ENCODE results near the gene CAMTA1. TPM values are rescaled to one million over a fixed set of nuclear protein-coding genes. Genes with fewer than 3 reads are reported as not detected.

The CAMTA1 gene
- total RNA-seq, 1 donor from 2014 or later: 47.9 TPM

DNA sequence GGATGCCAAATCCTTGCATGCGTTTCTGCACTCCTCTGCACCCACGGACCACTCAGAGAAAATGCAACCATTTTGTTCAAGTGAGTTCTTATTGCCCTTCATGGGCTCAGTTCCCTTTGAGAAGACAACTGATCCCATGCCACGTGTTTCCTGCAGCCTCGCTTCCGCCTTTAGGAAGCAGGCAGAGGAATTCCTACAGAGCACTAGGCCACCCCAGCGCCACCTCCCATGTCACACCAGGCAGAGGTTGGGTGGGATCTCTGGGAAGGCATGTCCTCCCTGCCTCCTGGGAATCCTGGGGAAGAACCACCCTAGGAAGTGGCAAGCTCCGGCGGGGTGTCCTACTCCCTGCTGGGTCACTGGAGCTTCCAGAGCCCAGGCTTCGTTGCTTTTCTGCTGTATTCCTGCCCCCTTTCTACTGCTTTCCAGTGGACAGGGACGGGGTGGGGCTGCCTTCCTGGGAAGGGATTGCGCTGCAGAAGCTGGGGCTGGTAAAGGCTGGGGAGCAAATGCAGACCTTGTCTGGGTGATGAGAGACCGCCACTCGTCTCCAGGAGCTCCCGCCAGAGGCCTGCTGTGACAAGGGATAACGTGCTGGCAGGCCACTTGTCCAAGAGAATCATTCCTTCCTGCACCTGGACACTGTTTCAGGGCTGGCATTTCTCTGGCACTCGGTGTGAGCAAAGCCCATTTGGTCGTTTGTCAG is 507.6 kb downstream of the CAMTA1 start:
- ATAC-seq (no peak), DNase-seq (no peak)
- H3K4me3 ChIP-seq: no peak overlapping the region
- no peak overlapping the region for H3K27ac ChIP-seq
- intact Hi-C loops (cut with DNase I): no loop called here
- peaks cover 3% of the 10 kb centered on the region for H3K9me3 ChIP-seq
- no peaks in the 10 kb centered on the region for H3K4me1 ChIP-seq
- no peaks in the 10 kb centered on the region for H3K27me3 ChIP-seq (ENCODE audit: low read depth)
- TF ChIP-seq, protein P1, sequence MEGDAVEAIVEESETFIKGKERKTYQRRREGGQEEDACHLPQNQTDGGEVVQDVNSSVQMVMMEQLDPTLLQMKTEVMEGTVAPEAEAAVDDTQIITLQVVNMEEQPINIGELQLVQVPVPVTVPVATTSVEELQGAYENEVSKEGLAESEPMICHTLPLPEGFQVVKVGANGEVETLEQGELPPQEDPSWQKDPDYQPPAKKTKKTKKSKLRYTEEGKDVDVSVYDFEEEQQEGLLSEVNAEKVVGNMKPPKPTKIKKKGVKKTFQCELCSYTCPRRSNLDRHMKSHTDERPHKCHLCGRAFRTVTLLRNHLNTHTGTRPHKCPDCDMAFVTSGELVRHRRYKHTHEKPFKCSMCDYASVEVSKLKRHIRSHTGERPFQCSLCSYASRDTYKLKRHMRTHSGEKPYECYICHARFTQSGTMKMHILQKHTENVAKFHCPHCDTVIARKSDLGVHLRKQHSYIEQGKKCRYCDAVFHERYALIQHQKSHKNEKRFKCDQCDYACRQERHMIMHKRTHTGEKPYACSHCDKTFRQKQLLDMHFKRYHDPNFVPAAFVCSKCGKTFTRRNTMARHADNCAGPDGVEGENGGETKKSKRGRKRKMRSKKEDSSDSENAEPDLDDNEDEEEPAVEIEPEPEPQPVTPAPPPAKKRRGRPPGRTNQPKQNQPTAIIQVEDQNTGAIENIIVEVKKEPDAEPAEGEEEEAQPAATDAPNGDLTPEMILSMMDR (IDR thresholded peaks at IDR 0.05): no peak
- no peaks in the 10 kb centered on the region for H3K36me3 ChIP-seq

GRCh38 chr1:7293702-7294629 is 508.7 kb downstream of the CAMTA1 start:
- Histone ChIP-seq H3K27ac (no peak overlapping the region), H3K36me3 (no peaks in the 10 kb centered on the region), H3K9me3 (peaks cover 3% of the 10 kb centered on the region), H3K4me1 (no peaks in the 10 kb centered on the region), H3K27me3 (ENCODE audit: low read depth) (no peaks in the 10 kb centered on the region), H3K4me3 (no peak overlapping the region)
- intact Hi-C loops (cut with DNase I): no loop called here
- no peak for ATAC-seq
- no peak for DNase-seq
- TF ChIP-seq, protein P1 (IDR thresholded peaks at IDR 0.05): no peak

- intact Hi-C loops (cut with DNase I): no loop called here
- ATAC-seq: no peak
- Histone ChIP-seq H3K9me3 (peaks cover 3% of the 10 kb centered on the region), H3K27me3 (ENCODE audit: low read depth) (no peaks in the 10 kb centered on the region), H3K36me3 (no peaks in the 10 kb centered on the region), H3K4me1 (peaks cover under 1% of the 10 kb centered on the region), H3K27ac (no peak overlapping the region), H3K4me3 (no peak overlapping the region)
- no peak for DNase-seq
- TF ChIP-seq, protein P1 (IDR thresholded peaks at IDR 0.05): no peak
These were observed 509.4 kb downstream of the CAMTA1 start for GRCh38 chr1:7294636-7295035.

DNA sequence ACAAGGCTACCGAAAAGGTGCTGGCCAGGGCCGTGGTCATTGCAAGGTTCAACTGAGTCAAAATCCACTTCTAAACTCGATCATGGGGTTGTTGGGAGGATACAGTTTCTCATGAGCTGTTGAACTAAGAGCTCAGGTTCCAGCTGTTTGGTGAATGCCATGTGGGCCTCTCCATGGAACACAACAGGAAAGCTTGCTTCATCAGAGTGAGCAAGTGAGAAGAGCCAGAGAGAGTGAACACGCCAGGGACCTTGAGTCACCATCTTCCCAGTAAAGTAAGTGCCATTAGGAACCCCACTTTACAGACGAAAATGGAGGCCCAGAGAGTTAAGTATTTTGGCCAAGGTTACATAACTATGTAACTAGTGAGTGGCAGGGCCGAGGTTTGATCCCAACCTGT is 510.7 kb downstream of the CAMTA1 start:
- Histone ChIP-seq H3K4me3 (no peak overlapping the region), H3K36me3 (no peaks in the 10 kb centered on the region), H3K27me3 (ENCODE audit: low read depth) (no peaks in the 10 kb centered on the region), H3K27ac (no peak overlapping the region), H3K4me1 (peaks cover 5% of the 10 kb centered on the region), H3K9me3 (peaks cover 3% of the 10 kb centered on the region)
- no peak for DNase-seq
- TF ChIP-seq, protein P1 (IDR thresholded peaks at IDR 0.05): no peak
- intact Hi-C loops (cut with DNase I): no loop called here
- ATAC-seq: no peak

DNA sequence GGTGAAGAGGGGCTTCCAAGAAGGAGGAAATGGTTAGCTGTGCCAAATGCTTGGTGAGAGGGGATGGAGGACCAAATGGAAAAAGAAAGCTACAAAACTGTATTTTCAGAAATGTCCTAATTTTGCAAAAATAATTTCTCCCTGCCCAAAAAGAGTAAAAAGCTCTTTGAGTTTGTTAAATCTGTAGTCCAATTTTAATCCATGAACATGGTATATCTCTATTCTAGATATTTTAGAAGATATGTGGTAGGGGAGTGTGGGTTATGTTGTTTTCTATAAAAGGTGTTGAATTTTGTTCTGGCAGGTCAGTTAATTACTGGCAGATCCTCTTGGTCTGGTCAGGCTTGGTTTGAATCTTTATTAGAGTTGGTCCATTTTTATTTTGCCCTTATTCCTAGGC is 511.7 kb downstream of the CAMTA1 start:
- H3K27me3 ChIP-seq (ENCODE audit: low read depth): no peaks in the 10 kb centered on the region
- H3K9me3 ChIP-seq: peaks cover 3% of the 10 kb centered on the region
- no peaks in the 10 kb centered on the region for H3K36me3 ChIP-seq
- H3K4me1 ChIP-seq: peaks cover 5% of the 10 kb centered on the region
- DNase-seq (no peak), ATAC-seq (no peak)
- intact Hi-C loops (cut with DNase I): no loop called here
- no peak overlapping the region for H3K4me3 ChIP-seq
- no peak overlapping the region for H3K27ac ChIP-seq
- TF ChIP-seq, protein P1 (IDR thresholded peaks at IDR 0.05): no peak

All from lower lobe of right lung (tissue), 2 donors.